HG03060 (cell line): Measurements from ENCODE around the gene RET.
A peak's percentile ranks its signal among the peaks of the same experiment; 100 is the strongest.

ENCODE experiments used
- ATAC-seq: cut with Tn5 transposase; IDR thresholded peaks from one replicate; pipeline ENCODE4 v1.9.1; 2021; ENCODE audit warnings: low read depth, moderate number of reproducible peaks; ENCODE audit not compliant: unreplicated experiment

The RET gene

DNA sequence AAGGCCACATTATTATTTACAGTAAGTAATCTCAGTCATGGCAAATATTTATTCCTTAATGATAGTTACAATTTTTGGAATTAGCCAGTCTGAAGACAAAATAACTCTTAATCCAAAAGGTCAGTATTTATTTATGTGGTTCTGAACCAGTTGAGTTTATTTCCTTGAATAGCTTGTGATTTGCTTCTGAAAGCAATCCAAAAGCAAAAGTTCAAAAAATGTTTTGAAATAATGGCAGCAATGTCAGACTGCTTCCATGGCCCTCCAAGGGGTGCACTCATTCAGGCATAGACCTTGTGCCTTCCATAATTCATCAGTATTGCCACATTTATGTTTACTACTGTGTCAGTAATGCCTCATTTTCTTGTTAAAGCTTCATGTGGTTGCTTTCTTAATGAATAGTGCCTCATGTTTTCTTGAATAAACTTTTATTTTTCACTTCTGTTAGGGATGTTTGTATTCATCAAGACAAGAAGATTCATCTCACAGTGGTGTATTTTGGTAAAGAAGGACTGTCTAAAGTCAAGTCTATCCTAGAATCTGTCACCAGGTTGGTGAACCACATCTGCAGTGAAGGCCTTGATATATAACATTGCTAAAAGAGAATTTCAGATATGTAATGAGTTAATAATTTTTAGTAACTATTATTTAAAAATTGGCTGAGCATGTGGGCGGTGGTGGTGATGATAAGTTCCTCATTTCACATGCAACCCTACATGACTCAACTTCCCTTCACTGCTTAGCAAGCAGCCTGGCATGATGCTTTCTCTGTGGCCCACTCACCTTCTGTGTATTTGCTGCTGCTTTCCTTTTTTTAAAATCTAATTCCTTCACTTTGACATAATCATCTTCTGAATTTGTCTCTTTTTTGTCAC is 83.4 kb downstream of the RET start:
- ATAC-seq = peak; percentile 47

DNA sequence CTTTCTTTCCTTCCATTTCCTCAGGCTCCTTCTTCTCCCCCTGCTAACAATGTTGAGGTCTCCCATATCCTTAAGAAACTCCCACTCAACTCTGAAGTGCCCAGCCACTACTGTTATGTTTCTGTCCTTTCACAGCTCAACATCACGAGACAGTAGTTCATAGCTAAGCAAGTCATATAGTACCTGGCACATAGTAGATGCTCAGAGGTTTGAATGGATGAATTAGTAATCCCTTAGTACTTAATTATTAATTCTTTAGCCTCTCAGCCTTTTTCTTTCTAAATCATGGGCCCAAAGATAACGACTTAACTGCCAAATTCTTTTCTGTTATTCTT is 84.0 kb downstream of the RET start:
- peak; percentile 63 for ATAC-seq

DNA sequence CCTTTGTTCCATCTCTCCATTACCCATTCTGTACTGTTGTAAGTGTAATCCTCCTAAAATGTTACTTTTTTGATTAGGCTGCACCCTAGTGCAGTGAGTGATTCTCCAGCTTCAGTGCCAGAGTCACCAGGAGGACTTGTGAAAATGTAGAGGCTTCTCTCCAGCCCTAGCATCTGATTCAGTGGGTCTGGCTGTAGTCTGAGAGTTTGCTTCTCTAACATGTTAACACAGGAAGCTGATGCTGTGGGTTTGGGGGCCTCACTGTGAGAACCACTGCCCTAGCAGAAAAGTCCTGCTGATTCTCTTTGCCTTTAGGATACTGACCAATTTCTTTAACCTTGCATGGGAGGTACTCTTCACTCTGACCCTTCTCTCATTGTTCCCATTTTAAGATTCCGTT is 85.7 kb downstream of the RET start:
- ATAC-seq = no peak

DNA sequence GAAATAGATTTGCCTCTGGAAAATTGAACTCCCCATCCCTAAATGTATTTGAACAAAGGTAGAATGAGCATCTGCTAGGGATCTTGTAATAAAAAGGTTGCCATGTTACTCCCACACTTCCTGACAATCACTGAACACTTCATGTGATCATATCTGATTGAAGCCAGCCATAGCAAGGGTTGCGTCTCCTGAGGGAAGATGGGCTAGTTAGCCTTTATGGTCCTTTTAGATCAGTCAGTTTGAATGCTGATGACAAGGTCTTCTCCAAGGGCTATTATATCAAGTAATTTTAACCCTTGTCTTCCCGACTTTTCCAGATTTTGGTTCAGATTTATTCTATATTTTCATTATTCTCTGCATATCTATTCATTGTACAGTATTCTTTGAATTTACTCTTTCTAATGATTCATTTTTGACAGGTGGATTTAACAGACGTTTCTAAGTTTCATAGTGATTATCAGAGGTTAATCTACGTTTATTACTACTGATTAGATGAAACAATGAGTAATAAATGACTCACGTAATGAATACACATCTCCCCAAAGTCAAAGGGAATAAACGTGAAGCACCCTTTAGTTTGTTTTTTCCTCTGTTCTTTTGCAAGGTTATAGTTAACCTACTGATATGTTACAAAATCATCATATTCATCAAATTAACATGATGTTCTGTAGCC is 89.5 kb downstream of the RET start:
- ATAC-seq = no peak

DNA sequence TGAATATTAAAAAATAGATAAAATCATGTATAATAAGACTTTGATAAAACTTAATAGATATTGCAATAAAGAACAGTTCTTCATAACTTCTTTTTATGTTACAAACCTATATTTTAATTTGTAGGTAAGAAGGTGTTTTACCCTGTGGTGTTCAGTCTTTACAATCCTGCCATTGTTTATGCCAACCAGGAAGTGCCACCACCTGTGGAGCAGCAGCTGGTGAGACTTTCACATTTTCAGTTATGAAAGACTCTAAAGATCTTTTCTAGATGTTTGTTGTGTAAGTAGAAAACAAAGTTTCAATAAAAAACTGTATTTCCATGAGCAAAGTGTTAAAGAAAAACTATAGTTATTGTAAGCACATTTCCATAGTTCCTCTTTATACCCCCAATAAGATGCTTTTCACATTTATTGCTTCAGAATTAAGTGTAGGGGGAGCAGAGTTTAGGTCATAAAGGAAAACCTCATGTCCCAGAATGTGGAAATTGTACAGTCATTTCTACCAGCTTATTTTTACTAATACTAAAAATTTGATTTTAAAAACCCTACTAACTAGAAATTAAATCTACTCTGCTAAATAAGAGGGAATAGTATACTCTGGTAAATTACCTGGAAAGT is 90.1 kb downstream of the RET start:
- no peak for ATAC-seq

DNA sequence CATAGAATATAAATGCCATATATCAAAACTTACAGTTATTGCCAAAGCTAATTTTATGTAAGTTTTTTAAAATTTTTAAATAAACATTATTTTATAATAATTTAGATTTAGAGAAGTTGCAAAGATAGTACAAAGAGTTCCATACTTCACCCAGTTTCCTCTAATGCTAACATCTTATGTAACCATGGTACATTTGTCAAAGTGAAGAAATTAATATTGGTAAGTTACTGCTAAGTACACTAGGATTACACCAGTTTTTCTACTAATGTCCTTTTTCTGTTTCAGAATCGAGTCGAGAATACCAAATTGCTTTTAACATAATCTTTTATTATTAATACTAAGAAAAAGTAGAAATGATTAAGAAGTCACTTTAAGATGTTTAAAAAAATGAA is 90.6 kb downstream of the RET start:
- no peak for ATAC-seq

DNA sequence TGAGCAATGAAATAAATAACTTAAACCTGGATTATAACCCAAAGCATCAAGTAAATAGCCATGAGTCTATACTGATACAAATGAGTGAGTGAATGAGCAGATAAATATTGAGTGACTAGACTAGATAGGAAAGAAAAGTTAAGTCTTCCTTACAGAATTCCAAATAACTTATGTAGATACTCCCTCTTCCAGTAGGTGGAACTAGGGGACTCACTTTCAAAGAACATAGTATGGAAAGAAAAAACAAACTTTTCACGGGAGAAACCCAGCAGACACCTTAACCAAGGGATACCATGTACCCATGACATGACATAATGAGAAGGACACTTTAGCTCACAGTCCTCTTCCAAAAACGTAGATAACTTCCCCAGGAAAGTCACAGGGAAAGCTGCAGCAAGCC is 93.6 kb downstream of the RET start:
- no peak for ATAC-seq

DNA sequence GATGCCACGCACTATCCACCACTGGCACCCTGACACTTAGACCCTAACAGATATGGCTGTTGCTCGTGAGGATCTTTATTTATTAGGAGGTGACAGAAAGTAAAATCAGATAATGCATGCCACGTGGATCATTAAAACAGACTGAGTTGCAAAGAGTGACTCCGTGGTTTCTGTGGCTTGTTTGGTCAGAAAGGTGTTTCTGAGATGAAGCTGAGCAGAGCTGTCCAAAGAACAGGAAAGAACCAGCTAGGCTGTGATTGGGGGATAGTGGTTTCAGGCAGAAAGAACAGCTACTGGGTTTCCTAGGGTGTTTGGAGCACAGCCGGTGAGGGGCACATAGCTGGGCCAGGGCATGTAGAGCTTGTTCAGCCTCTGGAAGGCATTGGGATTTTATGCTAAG is 95.8 kb downstream of the RET start:
- ATAC-seq = no peak

DNA sequence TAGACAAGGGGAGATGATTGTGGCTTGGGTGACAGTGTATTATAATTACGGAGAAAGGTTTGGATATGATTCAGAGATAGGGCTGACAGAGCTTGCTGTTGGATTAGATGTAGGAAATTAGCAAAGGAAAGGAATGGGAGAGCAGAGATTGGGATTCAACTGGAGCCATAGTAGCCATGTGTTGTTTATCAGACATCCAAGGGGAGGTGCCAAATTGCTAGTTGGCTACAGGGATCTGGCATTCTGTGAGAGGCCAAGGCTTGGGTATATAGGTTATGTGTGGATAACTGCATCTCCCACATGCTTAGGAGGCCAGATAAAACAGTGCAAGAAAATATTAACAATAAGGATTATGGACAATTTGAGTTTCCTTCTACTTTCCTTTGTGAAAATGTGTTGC is 96.3 kb downstream of the RET start:
- no peak for ATAC-seq

DNA sequence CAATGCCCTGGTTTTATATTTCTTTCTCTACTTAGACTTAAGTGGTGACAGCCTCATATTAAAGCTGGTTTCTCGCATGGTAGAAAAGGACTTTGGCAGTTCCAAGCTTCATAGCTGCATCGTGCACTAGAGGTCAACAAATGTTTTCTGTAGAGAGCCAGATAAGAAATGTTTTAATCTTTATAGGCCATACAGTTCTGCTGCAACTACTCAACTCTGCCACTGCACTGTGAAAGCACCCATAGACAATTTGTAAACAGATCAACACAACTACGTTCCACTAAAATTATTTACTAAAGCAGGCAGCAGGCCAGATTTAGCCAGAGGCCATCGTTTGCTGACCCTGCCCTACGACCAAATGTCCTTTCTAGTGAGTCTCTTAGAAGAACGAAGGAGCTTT is 98.1 kb downstream of the RET start:
- ATAC-seq = no peak

DNA sequence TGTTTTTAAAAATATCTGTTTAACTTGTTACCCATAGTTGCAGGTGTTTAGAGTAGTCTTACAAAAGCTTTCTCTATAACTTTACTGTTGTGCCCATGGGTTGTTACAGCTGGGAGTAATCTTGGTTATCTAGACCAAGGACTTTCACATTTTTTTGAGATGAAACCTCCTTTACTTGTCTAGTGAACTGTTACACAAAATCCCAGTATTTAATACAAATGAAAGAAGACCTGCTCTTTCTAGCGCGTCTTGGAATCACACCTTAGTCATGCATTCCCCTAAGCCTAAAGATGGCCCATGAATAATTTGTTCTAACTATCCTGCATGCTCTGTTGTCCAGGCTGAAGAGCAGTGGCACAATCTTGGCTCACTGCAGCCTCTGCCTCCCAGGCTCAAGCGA is 99.4 kb downstream of the RET start:
- no peak for ATAC-seq

DNA sequence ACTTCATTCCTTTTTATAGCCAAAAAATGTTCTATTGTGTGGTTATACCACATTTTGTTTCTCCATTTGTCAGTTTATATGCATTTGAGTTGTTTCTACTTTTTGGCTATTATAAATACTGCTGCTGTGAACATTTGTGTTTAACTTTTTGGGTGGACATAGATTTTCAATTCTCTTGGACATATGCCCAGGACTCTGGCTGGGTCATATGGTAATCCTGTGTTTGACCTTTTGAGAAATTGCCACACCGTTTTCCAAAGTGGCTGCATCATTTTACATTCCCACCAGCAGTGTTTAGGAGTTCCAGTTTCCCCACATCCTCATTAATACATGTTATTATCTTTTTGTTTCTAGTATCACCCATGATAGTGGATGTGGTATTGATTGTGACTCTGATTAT is 100.7 kb downstream of the RET start:
- no peak for ATAC-seq
